GM10266 (cell line): ENCODE data around the gene TMPO.

ENCODE experiments used
- DNase-seq: peaks from one replicate; pipeline ENCODE4 v3.0.0; 2012; ENCODE audit errors: extremely low spot score
- CTCF ChIP-seq: IDR thresholded peaks from 2 replicates; pipeline ENCODE4 v1.5.1; 2012; ENCODE audit warnings: mild to moderate bottlenecking, low read depth; ENCODE audit not compliant: control insufficient read depth, insufficient read depth; ENCODE audit errors: missing control alignments

TMPO gene

GRCh38 chr12:98581101-98581500 is 65.7 kb downstream of the TMPO start:
- no peak for TF ChIP-seq CTCF

GRCh38 chr12:98582093-98582492 is 66.7 kb downstream of the TMPO start:
- TF ChIP-seq CTCF = no peak
- no peak for DNase-seq

More at GRCh38 chr12:98581101-98581500, 65.7 kb downstream of the TMPO start:
- no peak for DNase-seq

- TF ChIP-seq CTCF = no peak
- DNase-seq = no peak
These were observed 71.7 kb downstream of the TMPO start for GRCh38 chr12:98587084-98587483.

- no peak for DNase-seq
- TF ChIP-seq CTCF = no peak
These were observed 75.8 kb downstream of the TMPO start for GRCh38 chr12:98591209-98591608.

- no peak for TF ChIP-seq CTCF
- no peak for DNase-seq
These were observed 77.5 kb downstream of the TMPO start for GRCh38 chr12:98592825-98593322.

GRCh38 chr12:98593351-98594049 is 78.1 kb downstream of the TMPO start, which contains the start of gene SLC25A3:
Gene SLC25A3 (plus strand): TSS chr12:98593686. CDS start chr12:98593979, 293 bp downstream.
- DNase-seq = peak; percentile 93
- no peak for TF ChIP-seq CTCF
